GM23338 (cell line): Measurements from ENCODE around the gene COLEC12. TPM values are rescaled to one million over a fixed set of nuclear protein-coding genes. Genes with fewer than 3 reads are reported as not detected.
A peak's percentile ranks its signal among the peaks of the same experiment; 100 is the strongest.

Source experiments
- ATAC-seq: fragments of 200-7000 bp; cut with Tn5 transposase; 3 replicates; pipeline ENCODE4 v1.9.1; 2020
- DNase-seq: peaks from one replicate; pipeline ENCODE4 v3.0.0-alpha.2; 2015; ENCODE audit warnings: low spot score
- H2AFZ ChIP-seq: fragments of 200-600 bp; sonication (generic); 2 replicates; pipeline ENCODE4 v1.8.0; 2016; ENCODE audit warnings: antibody characterized with exemption, mild to moderate bottlenecking, moderate library complexity
- H3F3A ChIP-seq: fragments of 200-600 bp; sonication (generic); replicated peaks from 2 replicates; pipeline ENCODE4 v1.8.0; 2017; ENCODE audit warnings: antibody characterized with exemption, mixed run types, low read depth
- H3K27ac ChIP-seq: fragments of 200-600 bp; sonication (generic); 2 replicates; pipeline ENCODE4 v1.6.1; 2016; ENCODE audit warnings: low read depth
- H3K27me3 ChIP-seq: fragments of 200-600 bp; sonication (generic); 2 replicates; pipeline ENCODE4 v1.8.0; 2016; ENCODE audit warnings: mild to moderate bottlenecking, mixed run types, moderate library complexity; ENCODE audit not compliant: insufficient read depth
- H3K36me3 ChIP-seq: fragments of 200-600 bp; sonication (generic); 2 replicates; pipeline ENCODE4 v1.8.0; 2016; ENCODE audit warnings: mild to moderate bottlenecking; ENCODE audit not compliant: insufficient read depth
- H3K4me1 ChIP-seq: fragments of 200-600 bp; sonication (generic); 2 replicates; pipeline ENCODE4 v1.8.0; 2016; ENCODE audit warnings: mild to moderate bottlenecking, moderate library complexity; ENCODE audit not compliant: insufficient read depth
- H3K4me2 ChIP-seq: fragments of 200-600 bp; sonication (generic); 2 replicates; pipeline ENCODE4 v1.7.1; 2017; ENCODE audit warnings: mixed run types
- H3K4me3 ChIP-seq: fragments of 200-600 bp; sonication (generic); 2 replicates; pipeline ENCODE4 v1.6.1; 2016; ENCODE audit warnings: mixed run types
- H3K79me2 ChIP-seq: fragments of 200-600 bp; sonication (generic); replicated peaks from 2 replicates; pipeline ENCODE4 v1.8.0; 2017; ENCODE audit warnings: mild to moderate bottlenecking; ENCODE audit not compliant: insufficient read depth
- H3K9me2 ChIP-seq: fragments of 200-600 bp; sonication (generic); 2 replicates; pipeline ENCODE4 v1.8.0; 2017; ENCODE audit not compliant: insufficient read depth
- H4K20me1 ChIP-seq: fragments of 200-600 bp; sonication (generic); replicated peaks from 2 replicates; pipeline ENCODE4 v1.8.0; 2017; ENCODE audit warnings: mild to moderate bottlenecking; ENCODE audit not compliant: insufficient read depth
- H3K27ac Mint-ChIP-seq: 2 replicates; pipeline ENCODE4 v1.8.0; 2020; ENCODE audit warnings: inconsistent platforms, mild to moderate bottlenecking, moderate library complexity, mixed read lengths
- H3K27me3 Mint-ChIP-seq: 3 replicates; pipeline ENCODE4 v1.8.0; 2022; ENCODE audit warnings: low read depth, mild to moderate bottlenecking, moderate library complexity, mixed read lengths, inconsistent platforms; ENCODE audit not compliant: insufficient read depth, poor library complexity
- H3K36me3 Mint-ChIP-seq: 3 replicates; pipeline ENCODE4 v1.8.0; 2021; ENCODE audit warnings: low read depth, mild to moderate bottlenecking, inconsistent platforms, moderate library complexity, mixed read lengths
- H3K4me1 Mint-ChIP-seq: 3 replicates; pipeline ENCODE4 v1.8.0; 2020; ENCODE audit warnings: mild to moderate bottlenecking, inconsistent platforms, mixed read lengths
- H3K4me3 Mint-ChIP-seq: 3 replicates; pipeline ENCODE4 v1.8.0; 2021; ENCODE audit warnings: moderate library complexity, mild to moderate bottlenecking, inconsistent platforms, mixed read lengths
- H3K9me3 Mint-ChIP-seq: 3 replicates; pipeline ENCODE4 v1.8.0; 2020; ENCODE audit warnings: moderate library complexity, mild to moderate bottlenecking, inconsistent platforms, mixed read lengths
- CREB1 ChIP-seq: fragments of 250-450 bp; sonication (Bioruptor Pico); IDR thresholded peaks from 2 replicates; pipeline ENCODE4 v1.5.0; 2020; ENCODE audit warnings: low read depth, mild to moderate bottlenecking, moderate library complexity
- EZH2phosphoT487 ChIP-seq: fragments of 200-600 bp; sonication (generic); IDR thresholded peaks from one replicate; pipeline ENCODE4 v1.8.1; 2018; ENCODE audit warnings: antibody characterized with exemption; ENCODE audit not compliant: unreplicated experiment
- POLR2AphosphoS5 ChIP-seq: IDR thresholded peaks from 2 replicates; pipeline ENCODE4 v1.6.1; 2016; ENCODE audit warnings: antibody characterized with exemption, low read depth
- polyA plus RNA-seq: library from polyadenylated mRNA; unstranded; fragments of >200 nt; fragmentation: Nextera tagmentation; extraction: Ambion mirVana; gene quantifications from 2 replicates; pipeline ENCODE4 v1.2.1, GENCODE V29; 2016
- total RNA-seq: library from RNA; depleted of rRNA; stranded (reverse); fragments of >200 nt; shearing (Covaris generic); gene quantifications from 2 replicates; pipeline ENCODE4 v1.2.3, GENCODE V29; 2014
- TF ChIP-seq, protein P1 (sequence below): IDR thresholded peaks from one replicate; pipeline ENCODE4 v1.6.1; 2018; ENCODE audit warnings: antibody characterized with exemption; ENCODE audit not compliant: unreplicated experiment
- TF ChIP-seq, protein P2 (sequence below): IDR thresholded peaks from 2 replicates; pipeline ENCODE4 v1.6.1; 2016; ENCODE audit warnings: antibody characterized with exemption

Gene COLEC12
- total and polyA plus RNA-seq, 2 experiments from 2014 or later = 1.1 to 3.2 TPM

DNA sequence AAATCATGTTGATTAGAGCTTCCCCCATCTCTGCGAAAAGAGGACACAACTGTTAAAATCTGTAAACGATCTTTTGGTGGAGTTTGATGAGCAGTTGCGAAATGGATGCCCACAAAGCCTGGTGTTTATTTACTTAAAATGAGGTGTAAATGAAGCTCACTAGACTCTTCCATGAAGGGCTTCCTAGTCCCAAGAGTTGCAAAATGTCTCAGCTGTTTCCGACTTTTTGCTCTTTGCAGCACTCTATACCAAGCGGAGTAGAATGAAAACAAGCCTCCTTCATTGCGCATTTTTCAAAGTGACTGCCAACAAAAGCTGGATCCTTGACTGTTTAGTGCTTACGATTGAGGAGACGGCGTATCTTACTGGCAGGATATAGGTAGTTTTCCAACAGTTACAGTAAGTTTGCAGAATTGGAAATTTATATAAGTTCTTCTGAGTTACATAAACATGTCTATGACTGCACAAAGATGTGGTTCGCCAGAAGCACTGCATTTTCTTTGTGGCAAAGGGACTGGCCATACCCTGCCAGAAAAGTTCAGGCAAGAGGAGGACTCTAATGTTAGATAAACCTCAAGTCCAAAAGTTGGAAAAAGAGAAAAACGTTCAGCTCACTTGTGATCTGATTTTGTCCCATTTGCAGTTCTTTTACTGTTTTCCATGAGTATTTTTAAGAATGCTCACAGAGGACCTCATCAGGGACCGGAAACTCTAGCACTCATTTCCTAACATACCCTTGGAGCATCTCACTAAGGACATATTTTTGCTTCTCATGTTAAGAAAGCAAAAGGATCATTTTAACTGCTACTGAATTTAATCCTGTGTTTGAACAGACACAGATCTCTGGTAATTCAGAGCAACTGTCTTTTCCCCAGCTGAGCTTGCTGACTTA is 42.7 kb downstream of the COLEC12 start (continued):
- TF ChIP-seq, protein P1, sequence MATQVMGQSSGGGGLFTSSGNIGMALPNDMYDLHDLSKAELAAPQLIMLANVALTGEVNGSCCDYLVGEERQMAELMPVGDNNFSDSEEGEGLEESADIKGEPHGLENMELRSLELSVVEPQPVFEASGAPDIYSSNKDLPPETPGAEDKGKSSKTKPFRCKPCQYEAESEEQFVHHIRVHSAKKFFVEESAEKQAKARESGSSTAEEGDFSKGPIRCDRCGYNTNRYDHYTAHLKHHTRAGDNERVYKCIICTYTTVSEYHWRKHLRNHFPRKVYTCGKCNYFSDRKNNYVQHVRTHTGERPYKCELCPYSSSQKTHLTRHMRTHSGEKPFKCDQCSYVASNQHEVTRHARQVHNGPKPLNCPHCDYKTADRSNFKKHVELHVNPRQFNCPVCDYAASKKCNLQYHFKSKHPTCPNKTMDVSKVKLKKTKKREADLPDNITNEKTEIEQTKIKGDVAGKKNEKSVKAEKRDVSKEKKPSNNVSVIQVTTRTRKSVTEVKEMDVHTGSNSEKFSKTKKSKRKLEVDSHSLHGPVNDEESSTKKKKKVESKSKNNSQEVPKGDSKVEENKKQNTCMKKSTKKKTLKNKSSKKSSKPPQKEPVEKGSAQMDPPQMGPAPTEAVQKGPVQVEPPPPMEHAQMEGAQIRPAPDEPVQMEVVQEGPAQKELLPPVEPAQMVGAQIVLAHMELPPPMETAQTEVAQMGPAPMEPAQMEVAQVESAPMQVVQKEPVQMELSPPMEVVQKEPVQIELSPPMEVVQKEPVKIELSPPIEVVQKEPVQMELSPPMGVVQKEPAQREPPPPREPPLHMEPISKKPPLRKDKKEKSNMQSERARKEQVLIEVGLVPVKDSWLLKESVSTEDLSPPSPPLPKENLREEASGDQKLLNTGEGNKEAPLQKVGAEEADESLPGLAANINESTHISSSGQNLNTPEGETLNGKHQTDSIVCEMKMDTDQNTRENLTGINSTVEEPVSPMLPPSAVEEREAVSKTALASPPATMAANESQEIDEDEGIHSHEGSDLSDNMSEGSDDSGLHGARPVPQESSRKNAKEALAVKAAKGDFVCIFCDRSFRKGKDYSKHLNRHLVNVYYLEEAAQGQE = no peak
- no peak for TF ChIP-seq POLR2AphosphoS5
- TF ChIP-seq, protein P2, sequence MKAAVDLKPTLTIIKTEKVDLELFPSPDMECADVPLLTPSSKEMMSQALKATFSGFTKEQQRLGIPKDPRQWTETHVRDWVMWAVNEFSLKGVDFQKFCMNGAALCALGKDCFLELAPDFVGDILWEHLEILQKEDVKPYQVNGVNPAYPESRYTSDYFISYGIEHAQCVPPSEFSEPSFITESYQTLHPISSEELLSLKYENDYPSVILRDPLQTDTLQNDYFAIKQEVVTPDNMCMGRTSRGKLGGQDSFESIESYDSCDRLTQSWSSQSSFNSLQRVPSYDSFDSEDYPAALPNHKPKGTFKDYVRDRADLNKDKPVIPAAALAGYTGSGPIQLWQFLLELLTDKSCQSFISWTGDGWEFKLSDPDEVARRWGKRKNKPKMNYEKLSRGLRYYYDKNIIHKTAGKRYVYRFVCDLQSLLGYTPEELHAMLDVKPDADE = no peak
- no peak for TF ChIP-seq CREB1 (CRISPR knock-in tag)
- no peak for TF ChIP-seq EZH2phosphoT487

DNA sequence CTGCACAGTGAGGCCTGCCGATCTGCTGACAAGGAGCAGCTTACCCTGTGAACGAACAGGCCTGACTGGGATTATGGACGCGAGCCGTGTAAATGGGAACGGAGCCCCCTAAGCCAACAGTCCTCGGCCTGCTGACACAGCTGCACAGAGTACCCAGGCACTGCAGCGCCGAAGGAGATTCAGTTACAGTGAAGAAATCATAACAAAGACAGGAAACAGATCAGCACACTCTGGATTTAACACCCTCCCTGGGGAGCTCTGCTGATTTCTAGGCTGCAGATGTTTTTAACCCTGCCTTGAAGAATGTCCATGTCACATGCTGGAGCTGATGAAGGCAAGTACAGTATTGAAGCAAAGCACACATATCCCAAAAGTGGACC is 43.4 kb downstream of the COLEC12 start:
- DNase-seq (no peak), ATAC-seq (peak; percentile 41)
- Histone ChIP-seq H3K79me2 (no peaks in the 10 kb centered on the region), H3K4me1 (0 out of 2 replicates have a peak, but pooled peaks cover 7% of the 10 kb centered on the region), H3K4me3 (no peak overlapping the region), H3F3A (no peaks in the 10 kb centered on the region), H3K9me2 (0 out of 2 replicates have a peak, but pooled peaks cover 3% of the 10 kb centered on the region), H4K20me1 (no peaks in the 10 kb centered on the region), H3K27ac (0 out of 2 replicates have a peak overlapping the region, but pooled peaks have one; percentile 59), H3K4me2 (no peak overlapping the region), H3K27me3 (no peaks in the 10 kb centered on the region), H3K36me3 (no peaks in the 10 kb centered on the region), H2AFZ (peak overlapping the region; percentile 89)
- Mint-ChIP-seq H3K4me3 (no peak overlapping the region), H3K9me3 (no peaks in the 10 kb centered on the region; the same call in 2 of the 3 replicates), H3K27ac (no peak overlapping the region), H3K4me1 (peaks cover 8% of the 10 kb centered on the region), H3K27me3 (peaks cover 2% of the 10 kb centered on the region), H3K36me3 (no peaks in the 10 kb centered on the region)
- TF ChIP-seq CREB1 (CRISPR knock-in tag) = no peak
